ENCODE data around the gene SLC25A48. TPM values are rescaled to one million over a fixed set of nuclear protein-coding genes. Genes with fewer than 3 reads are reported as not detected.
A peak's percentile ranks its signal among the peaks of the same experiment; 100 is the strongest.
"Not testable (repeated sequence)": the region's sequence is repeated elsewhere in the genome, so short reads cannot be mapped to it uniquely, and the experiment has no call there.

The SLC25A48 gene
- polyA plus RNA-seq, 1 donor = 0.54 TPM

DNA sequence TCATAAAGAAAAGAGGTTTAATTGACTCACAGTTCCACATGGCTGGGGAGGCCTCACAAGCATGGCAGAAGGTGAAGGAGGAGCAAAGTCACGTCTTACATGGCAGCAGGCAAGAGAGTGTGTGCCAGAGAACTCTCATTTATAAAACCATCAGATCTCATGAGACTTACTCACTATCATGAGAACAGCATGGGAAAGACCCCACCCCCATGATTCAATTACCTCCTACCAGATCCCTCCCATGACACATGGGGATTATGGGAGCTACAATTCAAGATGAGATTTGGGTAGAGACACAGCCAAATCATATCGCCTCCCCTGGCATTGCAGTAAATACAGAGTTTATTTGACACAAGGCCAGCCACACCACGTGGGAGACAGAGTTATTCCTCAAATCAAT is 24.7 kb downstream of the SLC25A48 start:
- H3K4me3 ChIP-seq (ENCODE audit: low read length); H3K36me3 ChIP-seq (ENCODE audit: control insufficient read depth, insufficient read depth, low read length); H3K27ac ChIP-seq (ENCODE audit: low read length); DNase-seq; H3K9me3 ChIP-seq (ENCODE audit: control insufficient read depth, low read depth, low read length); H3K4me1 ChIP-seq (ENCODE audit: control insufficient read depth, insufficient read depth, low read length); H3K27me3 ChIP-seq (ENCODE audit: control insufficient read depth, insufficient read depth, low read length): not testable (repeated sequence)
- no CpG with 5 or more reads among the region's 3 CpGs for WGBS (ENCODE audit: insufficient coverage, low lambda C conversion rate)

DNA sequence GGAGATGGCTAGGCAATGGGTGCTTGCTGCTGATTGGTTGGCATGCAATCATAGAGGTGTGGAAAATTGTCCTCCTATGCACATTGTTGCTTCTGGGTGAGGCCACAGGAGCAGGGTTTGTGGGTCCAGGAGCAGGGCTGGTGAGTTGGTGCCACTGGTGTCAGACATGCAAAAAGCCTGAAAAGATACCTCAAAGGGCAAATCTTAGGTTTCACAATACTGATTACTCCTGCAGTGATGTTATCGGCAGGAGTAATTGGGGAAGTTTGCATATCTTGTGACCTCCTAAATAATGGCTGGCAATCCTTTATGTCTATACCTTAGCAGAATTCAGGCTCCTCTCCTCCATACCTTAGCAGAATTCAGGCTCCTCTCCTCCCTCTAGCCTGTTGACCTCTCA is 25.2 kb downstream of the SLC25A48 start:
- WGBS (ENCODE audit: insufficient coverage, low lambda C conversion rate) = no CpG with 5 or more reads among the region's 1 CpG
- H3K27ac ChIP-seq (ENCODE audit: low read length) = no peak overlapping the region

DNA sequence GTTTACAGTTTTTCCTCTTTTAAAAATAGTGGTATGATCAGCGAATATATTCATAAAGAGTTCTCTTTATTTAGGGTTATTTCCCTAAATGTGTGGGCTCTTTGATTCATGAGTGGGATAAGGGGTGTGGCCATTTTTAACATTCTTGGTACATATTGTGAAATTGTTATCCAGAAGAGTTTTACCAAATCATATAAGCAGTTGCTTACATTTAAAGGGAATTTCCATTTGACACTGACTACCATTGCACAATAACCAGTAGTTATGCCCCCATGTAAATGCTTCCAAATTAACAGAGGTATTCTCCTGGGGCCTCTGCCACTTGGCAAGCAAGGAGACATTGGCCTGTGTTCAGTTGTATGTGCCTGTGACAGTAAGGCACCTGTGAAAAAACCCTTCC is 27.2 kb downstream of the SLC25A48 start:
- no peak overlapping the region for H3K27ac ChIP-seq (ENCODE audit: low read length)
- no peak overlapping the region for H3K4me3 ChIP-seq (ENCODE audit: low read length)
- WGBS (ENCODE audit: insufficient coverage, low lambda C conversion rate) = 100% methylated on average over 1 of the region's 1 CpG
- H3K36me3 ChIP-seq (ENCODE audit: control insufficient read depth, insufficient read depth, low read length) = no peaks in the 10 kb centered on the region
- no peaks in the 10 kb centered on the region for H3K4me1 ChIP-seq (ENCODE audit: control insufficient read depth, insufficient read depth, low read length)
- no peak for DNase-seq
- H3K27me3 ChIP-seq (ENCODE audit: control insufficient read depth, insufficient read depth, low read length) = peaks cover 4% of the 10 kb centered on the region
- no peaks in the 10 kb centered on the region for H3K9me3 ChIP-seq (ENCODE audit: control insufficient read depth, low read depth, low read length)

More for the DNA sequence above, 25.2 kb downstream of the SLC25A48 start:
- no peaks in the 10 kb centered on the region for H3K4me1 ChIP-seq (ENCODE audit: control insufficient read depth, insufficient read depth, low read length)
- no peaks in the 10 kb centered on the region for H3K36me3 ChIP-seq (ENCODE audit: control insufficient read depth, insufficient read depth, low read length)
- no peak overlapping the region for H3K4me3 ChIP-seq (ENCODE audit: low read length)
- peaks cover 7% of the 10 kb centered on the region for H3K27me3 ChIP-seq (ENCODE audit: control insufficient read depth, insufficient read depth, low read length)
- DNase-seq = no peak
- H3K9me3 ChIP-seq (ENCODE audit: control insufficient read depth, low read depth, low read length) = no peaks in the 10 kb centered on the region

DNA sequence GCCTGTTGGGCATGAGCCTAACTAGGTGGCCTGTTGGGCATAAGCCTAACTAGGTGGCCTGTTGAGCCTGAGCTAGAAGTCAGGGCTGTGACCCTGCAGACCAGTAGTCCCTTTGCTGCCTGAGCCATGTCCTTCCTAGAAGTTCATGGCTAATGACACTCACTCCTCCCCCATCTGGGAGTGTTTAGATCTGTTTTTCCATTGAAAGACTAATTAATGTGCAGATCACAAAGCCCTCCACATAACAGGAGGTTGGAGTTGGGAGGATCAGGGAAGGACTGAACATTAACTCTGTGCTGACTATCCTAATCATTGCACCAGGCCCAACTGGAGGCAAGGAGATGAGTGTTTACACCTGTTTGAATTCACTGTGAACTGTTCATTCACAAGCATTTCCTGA is 27.6 kb downstream of the SLC25A48 start:
- Histone ChIP-seq H3K9me3 (ENCODE audit: control insufficient read depth, low read depth, low read length) (no peaks in the 10 kb centered on the region), H3K36me3 (ENCODE audit: control insufficient read depth, insufficient read depth, low read length) (no peaks in the 10 kb centered on the region), H3K4me1 (ENCODE audit: control insufficient read depth, insufficient read depth, low read length) (peaks cover under 1% of the 10 kb centered on the region), H3K27me3 (ENCODE audit: control insufficient read depth, insufficient read depth, low read length) (peaks cover 2% of the 10 kb centered on the region), H3K4me3 (ENCODE audit: low read length) (no peak overlapping the region), H3K27ac (ENCODE audit: low read length) (no peak overlapping the region)
- no peak for DNase-seq

DNA sequence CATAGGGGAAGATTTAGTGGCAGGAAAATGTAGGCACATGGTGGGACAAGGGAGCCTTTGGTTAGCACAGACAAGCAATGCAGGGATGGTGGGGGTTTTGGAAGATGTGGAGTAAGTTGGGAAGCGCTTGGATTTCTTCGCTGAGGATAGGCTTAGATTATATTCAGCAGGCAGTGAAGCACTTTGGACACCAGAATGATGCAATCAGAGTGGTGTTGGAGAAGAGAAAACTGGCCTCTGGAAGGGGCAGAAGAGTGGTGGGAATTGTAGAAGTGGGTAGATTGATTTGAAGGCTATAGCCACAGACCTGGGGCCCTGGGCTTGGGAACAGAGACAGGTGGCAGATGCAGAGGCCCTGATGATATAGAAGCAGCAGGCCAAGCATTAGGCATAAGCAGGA is 28.3 kb downstream of the SLC25A48 start:
- no peak overlapping the region for H3K4me3 ChIP-seq (ENCODE audit: low read length)
- H3K4me1 ChIP-seq (ENCODE audit: control insufficient read depth, insufficient read depth, low read length) = peaks cover 5% of the 10 kb centered on the region
- peak in 1 of 2 donors; percentile 13 for DNase-seq
- H3K9me3 ChIP-seq (ENCODE audit: control insufficient read depth, low read depth, low read length) = no peaks in the 10 kb centered on the region
- WGBS (ENCODE audit: insufficient coverage, low lambda C conversion rate) = no CpG with 5 or more reads among the region's 2 CpGs
- peaks cover 2% of the 10 kb centered on the region for H3K27me3 ChIP-seq (ENCODE audit: control insufficient read depth, insufficient read depth, low read length)
- no peaks in the 10 kb centered on the region for H3K36me3 ChIP-seq (ENCODE audit: control insufficient read depth, insufficient read depth, low read length)
- no peak overlapping the region for H3K27ac ChIP-seq (ENCODE audit: low read length)

DNA sequence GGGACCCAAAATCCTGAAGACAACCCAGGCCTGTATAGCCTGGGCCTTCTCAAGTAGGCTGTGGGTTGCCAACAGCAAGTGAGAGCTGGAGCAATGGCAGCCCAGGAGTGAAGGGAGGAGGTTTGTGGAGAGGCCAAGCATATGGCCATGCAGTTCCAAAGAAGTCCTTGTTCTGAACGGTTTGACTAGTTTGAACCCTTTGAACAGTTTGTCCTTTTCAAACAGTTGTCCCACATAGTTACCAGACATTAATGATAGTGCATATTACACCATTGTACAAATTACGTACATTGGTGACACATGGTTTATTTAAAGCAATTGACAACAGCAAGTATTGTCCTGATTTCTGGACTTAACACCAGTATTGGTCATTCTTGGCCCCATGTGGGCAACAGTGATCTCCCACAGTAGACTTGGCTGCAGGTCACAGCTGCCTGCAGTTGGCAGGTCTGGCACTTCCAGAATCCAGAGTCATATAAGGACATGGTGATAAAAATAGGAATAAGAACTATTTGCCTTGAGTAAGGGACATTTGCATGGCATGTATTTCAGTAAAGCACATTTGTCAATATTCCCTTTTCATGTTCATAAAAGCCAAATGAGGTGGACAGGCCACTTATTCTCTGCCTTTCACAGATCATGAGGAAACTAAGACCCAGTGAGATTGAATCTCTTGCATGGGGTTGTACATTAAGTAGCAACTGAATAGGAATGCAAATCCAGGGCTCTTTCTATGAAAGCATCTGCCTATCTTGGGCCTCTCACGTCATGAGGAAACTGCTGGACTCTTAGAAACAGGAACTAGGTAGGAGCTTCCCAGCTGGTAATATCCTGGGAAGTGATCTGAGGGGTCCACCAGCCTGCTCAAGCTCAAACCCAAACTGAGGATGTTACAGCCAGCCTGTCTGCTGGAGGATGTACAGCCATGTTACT is 30.3 kb downstream of the SLC25A48 start:
- peaks cover 19% of the 10 kb centered on the region for H3K4me1 ChIP-seq (ENCODE audit: control insufficient read depth, insufficient read depth, low read length)
- no peaks in the 10 kb centered on the region for H3K36me3 ChIP-seq (ENCODE audit: control insufficient read depth, insufficient read depth, low read length)
- no peak for DNase-seq
- no peaks in the 10 kb centered on the region for H3K27me3 ChIP-seq (ENCODE audit: control insufficient read depth, insufficient read depth, low read length)
- H3K4me3 ChIP-seq (ENCODE audit: low read length) = no peak overlapping the region
- H3K27ac ChIP-seq (ENCODE audit: low read length) = no peak overlapping the region
- WGBS (ENCODE audit: insufficient coverage, low lambda C conversion rate) = no CpG with 5 or more reads among the region's 3 CpGs
- H3K9me3 ChIP-seq (ENCODE audit: control insufficient read depth, low read depth, low read length) = no peaks in the 10 kb centered on the region

DNA sequence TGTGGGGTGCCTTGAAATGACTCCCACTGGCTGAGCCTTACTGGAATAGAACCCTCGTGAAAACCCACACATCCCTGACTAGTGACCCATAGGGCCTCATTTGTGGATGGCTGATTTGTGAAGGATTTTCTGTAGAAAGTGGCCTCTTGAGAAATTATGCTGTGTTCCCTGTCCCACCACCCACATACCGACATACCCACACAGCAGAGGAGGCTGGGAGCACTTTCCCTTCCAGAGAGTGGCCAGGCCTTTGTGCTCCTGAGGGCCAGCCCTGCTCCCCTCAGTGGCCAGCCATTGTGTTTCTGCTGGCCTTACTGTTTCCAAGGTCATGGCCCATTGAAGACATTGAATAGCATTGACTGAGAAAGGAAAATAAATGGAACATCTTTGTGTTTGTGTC is 31.6 kb downstream of the SLC25A48 start:
- Histone ChIP-seq H3K36me3 (ENCODE audit: control insufficient read depth, insufficient read depth, low read length) (no peaks in the 10 kb centered on the region), H3K4me3 (ENCODE audit: low read length) (no peak overlapping the region), H3K4me1 (ENCODE audit: control insufficient read depth, insufficient read depth, low read length) (peaks cover 26% of the 10 kb centered on the region), H3K27me3 (ENCODE audit: control insufficient read depth, insufficient read depth, low read length) (no peaks in the 10 kb centered on the region), H3K9me3 (ENCODE audit: control insufficient read depth, low read depth, low read length) (no peaks in the 10 kb centered on the region), H3K27ac (ENCODE audit: low read length) (no peak overlapping the region)
- no CpG with 5 or more reads among the region's 2 CpGs for WGBS (ENCODE audit: insufficient coverage, low lambda C conversion rate)
- no peak for DNase-seq

DNA sequence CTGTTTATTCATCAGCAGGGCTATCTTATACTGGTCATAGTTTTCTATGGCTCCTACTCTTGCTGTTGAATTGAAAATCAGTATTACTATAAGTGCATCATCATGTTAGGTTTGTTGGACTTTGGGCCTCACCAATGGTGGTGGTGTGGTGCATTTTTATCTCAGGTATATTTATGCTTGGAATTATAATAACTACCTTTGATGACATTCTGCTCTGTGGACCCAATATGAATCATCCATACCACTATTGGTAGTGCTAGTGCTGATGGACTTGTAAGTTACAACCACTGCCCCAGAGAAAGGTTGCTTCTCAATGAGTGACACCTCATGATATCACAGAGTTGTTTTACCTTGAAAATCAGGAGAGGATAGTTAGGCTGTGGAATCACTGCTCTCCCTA is 33.1 kb downstream of the SLC25A48 start:
- peaks cover 26% of the 10 kb centered on the region for H3K4me1 ChIP-seq (ENCODE audit: control insufficient read depth, insufficient read depth, low read length)
- no peak overlapping the region for H3K4me3 ChIP-seq (ENCODE audit: low read length)
- H3K9me3 ChIP-seq (ENCODE audit: control insufficient read depth, low read depth, low read length) = no peaks in the 10 kb centered on the region
- no peaks in the 10 kb centered on the region for H3K36me3 ChIP-seq (ENCODE audit: control insufficient read depth, insufficient read depth, low read length)
- peak in 1 of 2 donors; percentile 59 for DNase-seq
- no peaks in the 10 kb centered on the region for H3K27me3 ChIP-seq (ENCODE audit: control insufficient read depth, insufficient read depth, low read length)
- no peak overlapping the region for H3K27ac ChIP-seq (ENCODE audit: low read length)

DNA sequence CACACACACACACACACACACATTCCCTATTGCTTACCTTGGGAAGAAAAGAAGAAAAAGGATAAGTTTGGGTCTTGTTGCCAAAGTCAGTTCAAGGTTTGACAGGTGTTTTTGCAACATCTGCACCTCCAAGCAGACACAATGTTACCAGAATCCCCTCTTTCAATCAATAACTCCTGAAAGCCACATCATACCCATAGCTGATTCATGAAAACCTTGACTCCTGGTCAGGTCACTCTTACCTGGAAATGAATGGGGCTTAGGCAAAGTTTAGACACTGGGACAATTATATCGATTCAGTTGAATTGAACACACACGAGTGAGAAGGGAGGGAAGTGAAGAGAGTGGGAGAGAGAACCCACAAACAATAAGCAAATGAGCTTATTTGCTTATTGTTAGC is 34.2 kb downstream of the SLC25A48 start:
- Histone ChIP-seq H3K36me3 (ENCODE audit: control insufficient read depth, insufficient read depth, low read length) (no peaks in the 10 kb centered on the region), H3K4me3 (ENCODE audit: low read length) (no peak overlapping the region), H3K27me3 (ENCODE audit: control insufficient read depth, insufficient read depth, low read length) (no peaks in the 10 kb centered on the region), H3K4me1 (ENCODE audit: control insufficient read depth, insufficient read depth, low read length) (peaks cover 26% of the 10 kb centered on the region), H3K27ac (ENCODE audit: low read length) (no peak overlapping the region), H3K9me3 (ENCODE audit: control insufficient read depth, low read depth, low read length) (no peaks in the 10 kb centered on the region)
- no peak for DNase-seq
- 0% methylated on average over 1 of the region's 2 CpGs for WGBS (ENCODE audit: insufficient coverage, low lambda C conversion rate)

DNA sequence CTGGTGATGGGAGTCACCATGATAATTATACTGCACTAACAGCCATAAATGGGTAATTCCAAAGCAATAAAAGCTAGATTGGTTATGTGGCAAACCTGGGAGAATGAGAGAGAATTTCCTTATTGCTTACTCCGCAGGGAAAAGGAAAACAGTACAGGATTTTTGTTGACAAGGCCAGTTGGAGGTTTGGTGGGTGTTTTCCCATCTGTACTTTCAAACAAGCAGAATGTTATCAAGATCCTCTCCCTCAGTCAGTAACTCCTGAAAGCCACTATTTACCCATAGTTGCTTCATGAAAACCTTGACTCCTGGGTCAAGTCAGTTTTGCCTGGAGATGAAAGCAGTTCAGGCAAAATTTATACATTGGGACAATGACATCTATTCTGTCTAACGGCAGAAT is 34.8 kb downstream of the SLC25A48 start:
- peaks cover 26% of the 10 kb centered on the region for H3K4me1 ChIP-seq (ENCODE audit: control insufficient read depth, insufficient read depth, low read length)
- H3K27ac ChIP-seq (ENCODE audit: low read length) = peak overlapping the region; percentile 76
- no peaks in the 10 kb centered on the region for H3K36me3 ChIP-seq (ENCODE audit: control insufficient read depth, insufficient read depth, low read length)
- no peak overlapping the region for H3K4me3 ChIP-seq (ENCODE audit: low read length)
- no peaks in the 10 kb centered on the region for H3K9me3 ChIP-seq (ENCODE audit: control insufficient read depth, low read depth, low read length)
- 40% methylated on average over 1 of the region's 2 CpGs for WGBS (ENCODE audit: insufficient coverage, low lambda C conversion rate)
- DNase-seq = peak; percentile 48 to 79
- no peaks in the 10 kb centered on the region for H3K27me3 ChIP-seq (ENCODE audit: control insufficient read depth, insufficient read depth, low read length)

DNA sequence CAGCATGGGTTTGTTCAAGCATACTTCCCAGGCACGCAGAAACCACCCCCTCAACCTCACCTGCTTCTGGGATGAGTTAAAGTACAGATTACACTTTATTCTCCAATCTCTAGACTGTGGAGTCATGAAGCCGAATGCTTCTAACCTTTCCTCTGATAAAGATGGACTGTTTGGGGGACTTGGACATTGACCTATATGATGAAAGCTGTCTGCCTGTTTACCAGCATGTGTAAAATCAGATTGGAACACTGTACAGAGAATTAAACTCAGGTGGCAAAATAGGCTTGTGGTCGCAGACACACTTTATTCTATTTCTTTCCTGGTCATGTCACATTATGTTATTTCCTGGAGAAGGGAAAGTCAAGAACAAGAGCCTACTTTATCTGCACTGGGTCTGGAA is 35.5 kb downstream of the SLC25A48 start:
- WGBS (ENCODE audit: insufficient coverage, low lambda C conversion rate) = no CpG with 5 or more reads among the region's 3 CpGs
- peak; percentile 52 to 75 for DNase-seq
- Histone ChIP-seq H3K27me3 (ENCODE audit: control insufficient read depth, insufficient read depth, low read length) (no peaks in the 10 kb centered on the region), H3K9me3 (ENCODE audit: control insufficient read depth, low read depth, low read length) (no peaks in the 10 kb centered on the region), H3K27ac (ENCODE audit: low read length) (peak overlapping the region; percentile 76), H3K36me3 (ENCODE audit: control insufficient read depth, insufficient read depth, low read length) (no peaks in the 10 kb centered on the region), H3K4me1 (ENCODE audit: control insufficient read depth, insufficient read depth, low read length) (peaks cover 26% of the 10 kb centered on the region), H3K4me3 (ENCODE audit: low read length) (no peak overlapping the region)

Data from large intestine (tissue), 3 donors.